H1 (cell line): ENCODE data around the gene IL9. TPM values are rescaled to one million over a fixed set of nuclear protein-coding genes. Genes with fewer than 3 reads are reported as not detected.

Experiments used
- SIN3A ChIP-seq, 2 experiments: IDR thresholded peaks in 1 of 2; conservative IDR thresholded peaks in 1 of 2; 2 replicates each; pipeline ENCODE4 v1.6.1; 2011 to 2012; ENCODE audit warnings: low read length in 2 of 2, improper control_type of control experiment in 1 of 2, low read depth in 1 of 2, mild to moderate bottlenecking in 1 of 2
- TEAD4 ChIP-seq: IDR thresholded peaks from 2 replicates; pipeline ENCODE4 v1.6.1; 2012; ENCODE audit warnings: low read depth, low read length, inconsistent platforms, mixed read lengths
- polyA plus RNA-seq, 7 experiments: library from polyadenylated mRNA; depleted of rRNA in 3 of 7; stranded (reverse) in 5 of 7; unstranded in 2 of 7; fragments of >200 nt in 5 of 7; fragments of 200-250 nt in 2 of 7; gene quantifications; 1 replicate in 5 of 7; 2 replicates in 1 of 7; 4 replicates in 1 of 7; pipeline versions ENCODE4 v1.2.1 to v1.2.3, GENCODE V29; 2011 to 2013; ENCODE audit warnings: missing spikeins in 2 of 7, mixed read lengths in 2 of 7
- total RNA-seq: library from RNA; stranded (reverse); fragmentation: NEBNext Ultra II Directional; extraction: Animal tissue kit (Norgen Biotek cat#: 25700); gene quantifications from 2 replicates; pipeline ENCODE4 v1.2.1, GENCODE V29; 2021

IL9 gene
- total and polyA plus RNA-seq, 2 of the 8 experiments (the other 6 are each of a cell fraction or from before 2014, with no cell fraction given), result not detected

DNA sequence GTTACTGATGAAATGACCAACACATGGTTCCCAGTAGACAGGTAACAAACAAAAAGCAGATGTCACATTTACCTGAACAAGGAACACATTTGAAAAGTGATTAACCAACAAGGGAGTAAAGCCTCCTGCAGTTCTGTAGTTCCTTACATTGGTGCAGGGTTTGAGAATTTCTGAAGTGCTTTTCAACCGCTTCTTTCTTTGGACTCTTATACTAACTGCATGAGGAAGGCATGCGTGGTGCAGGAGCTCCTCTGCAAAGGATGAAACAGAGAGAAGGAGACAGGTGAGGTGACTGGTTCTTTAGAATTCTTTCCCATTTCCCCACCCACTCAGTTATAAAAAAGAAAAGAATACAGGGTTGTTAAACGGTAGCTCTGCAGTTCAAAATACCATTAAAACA, 4.6 kb upstream of the IL9 start (continued):
- TF ChIP-seq SIN3A (conservative IDR thresholded peaks at IDR 0.05 in 1 of 2, IDR thresholded peaks at IDR 0.05 in 1 of 2; ENCODE audit: low read depth in 1 of 2, low read length in 2 of 2) (no peak), TEAD4 (no peak)
